ENCODE results near the gene C6orf141. TPM values are rescaled to one million over a fixed set of nuclear protein-coding genes. Genes with fewer than 3 reads are reported as not detected.
A peak's percentile ranks its signal among the peaks of the same experiment; 100 is the strongest.

C6orf141 gene
- total and polyA plus RNA-seq, 2 of the 13 experiments (the other 11 are each of a cell fraction or from before 2014, with no cell fraction given) = 0.07 TPM; not detected in 1

DNA sequence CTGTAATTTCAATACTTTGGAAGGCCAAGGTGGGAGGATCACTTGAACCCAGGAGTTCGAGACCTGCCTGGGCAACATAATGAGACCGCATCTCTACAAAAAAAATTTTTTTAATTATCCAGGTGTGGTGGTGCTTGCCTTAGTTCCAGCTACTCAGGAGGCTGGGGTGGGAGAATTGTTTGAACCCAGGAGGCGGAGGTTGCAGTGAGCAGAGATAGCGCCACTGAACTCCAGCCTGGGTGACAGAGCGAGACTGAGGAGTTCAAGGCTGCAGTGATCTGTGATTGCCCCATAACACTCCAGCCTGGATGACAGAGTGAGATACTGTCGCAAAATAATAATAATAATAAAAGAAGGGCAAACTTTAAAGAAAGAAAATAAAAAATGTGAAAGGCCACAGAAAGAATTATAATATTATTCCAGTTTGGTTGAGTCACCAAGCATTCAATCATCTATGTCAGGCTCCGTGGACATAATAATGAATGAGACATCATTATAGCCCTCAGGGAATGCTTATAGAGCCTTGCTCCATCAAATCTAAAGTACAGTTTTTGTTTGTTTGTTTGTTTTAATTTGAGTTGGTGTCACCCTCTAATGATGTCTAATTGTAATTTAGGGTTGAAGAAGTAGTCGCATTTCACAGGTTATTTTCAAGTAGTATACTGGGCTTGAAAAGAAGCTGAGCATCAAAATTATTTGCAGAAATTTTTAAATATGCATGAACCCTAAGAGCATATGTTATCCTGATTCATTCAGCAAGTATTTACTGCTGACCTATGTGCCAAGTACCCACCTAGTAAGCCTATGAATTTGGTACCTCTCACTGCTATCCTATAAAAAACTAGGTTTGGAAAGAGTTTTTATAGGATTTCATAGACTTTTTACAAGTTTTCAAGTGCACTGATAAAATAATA is 35.6 kb upstream of the C6orf141 start (continued):
- TF ChIP-seq, protein P1, sequence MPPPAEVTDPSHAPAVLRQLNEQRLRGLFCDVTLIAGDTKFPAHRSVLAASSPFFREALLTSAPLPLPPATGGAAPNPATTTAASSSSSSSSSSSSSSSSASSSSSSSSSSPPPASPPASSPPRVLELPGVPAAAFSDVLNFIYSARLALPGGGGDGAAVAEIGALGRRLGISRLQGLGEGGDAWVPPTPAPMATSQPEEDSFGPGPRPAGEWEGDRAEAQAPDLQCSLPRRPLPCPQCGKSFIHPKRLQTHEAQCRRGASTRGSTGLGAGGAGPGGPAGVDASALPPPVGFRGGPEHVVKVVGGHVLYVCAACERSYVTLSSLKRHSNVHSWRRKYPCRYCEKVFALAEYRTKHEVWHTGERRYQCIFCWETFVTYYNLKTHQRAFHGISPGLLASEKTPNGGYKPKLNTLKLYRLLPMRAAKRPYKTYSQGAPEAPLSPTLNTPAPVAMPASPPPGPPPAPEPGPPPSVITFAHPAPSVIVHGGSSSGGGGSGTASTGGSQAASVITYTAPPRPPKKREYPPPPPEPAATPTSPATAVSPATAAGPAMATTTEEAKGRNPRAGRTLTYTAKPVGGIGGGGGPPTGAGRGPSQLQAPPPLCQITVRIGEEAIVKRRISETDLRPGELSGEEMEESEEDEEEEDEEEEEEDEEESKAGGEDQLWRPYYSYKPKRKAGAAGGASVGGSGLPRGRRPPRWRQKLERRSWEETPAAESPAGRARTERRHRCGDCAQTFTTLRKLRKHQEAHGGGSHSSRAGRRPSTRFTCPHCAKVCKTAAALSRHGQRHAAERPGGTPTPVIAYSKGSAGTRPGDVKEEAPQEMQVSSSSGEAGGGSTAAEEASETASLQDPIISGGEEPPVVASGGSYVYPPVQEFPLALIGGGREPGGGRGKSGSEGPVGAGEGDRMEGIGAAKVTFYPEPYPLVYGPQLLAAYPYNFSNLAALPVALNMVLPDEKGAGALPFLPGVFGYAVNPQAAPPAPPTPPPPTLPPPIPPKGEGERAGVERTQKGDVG (CRISPR knock-in tag; IDR thresholded peaks at IDR 0.05; ENCODE audit: borderline replicate concordance) = peak; percentile 83; the same call in 1 of the 2 replicates

DNA sequence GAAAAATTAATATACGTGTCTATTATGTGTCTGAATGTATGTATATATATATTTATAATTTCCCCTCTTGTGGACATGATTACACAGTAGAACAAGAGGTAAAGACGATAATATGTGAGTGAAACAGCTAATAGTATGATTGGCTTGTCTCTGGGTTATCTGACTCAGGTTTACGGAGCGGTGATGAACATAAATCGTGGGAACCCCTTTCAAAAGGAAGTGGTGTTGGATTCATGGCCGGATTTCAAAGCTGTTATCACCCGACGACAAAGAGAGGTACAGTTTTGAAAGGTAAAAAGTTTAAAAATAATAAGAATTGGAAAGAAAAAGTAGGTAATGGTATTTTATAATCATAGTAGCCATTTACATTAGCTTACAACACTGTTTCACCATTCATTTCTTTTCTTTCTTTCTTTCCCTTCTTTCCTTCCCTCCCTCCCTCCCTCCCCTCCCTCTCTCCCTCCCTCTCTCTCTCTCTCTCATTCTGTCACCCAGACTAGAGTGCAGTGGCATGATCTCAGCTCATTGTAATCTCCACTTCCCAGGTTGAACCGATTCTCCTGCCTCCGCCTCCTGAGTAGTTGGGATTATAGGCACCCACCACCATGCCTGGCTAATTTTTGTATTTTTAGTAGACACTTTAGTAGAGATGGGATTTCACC is 34.9 kb upstream of the C6orf141 start:
- Histone ChIP-seq H3K4me1 (ENCODE audit: insufficient read depth, low read length) (peaks cover 44% of the 10 kb centered on the region), H3K79me2 (ENCODE audit: insufficient read depth, low read length) (no peaks in the 10 kb centered on the region), H3K9me3 (ENCODE audit: low read length) (no peaks in the 10 kb centered on the region), H3K27ac (ENCODE audit: extremely low read length, insufficient read depth, low read length) (no peak overlapping the region), H3K27me3 (ENCODE audit: control insufficient read depth in 1 of 2, insufficient read depth in 2 of 2, low read length in 2 of 2) (no peaks in the 10 kb centered on the region), H3K9ac (ENCODE audit: insufficient read depth, low read depth, low read length) (no peak overlapping the region), H3K4me3 (replicated peaks in 1 of 3; ENCODE audit: insufficient read depth in 1 of 3, low read depth in 2 of 3, low read length in 3 of 3) (no peak overlapping the region), H4K20me1 (ENCODE audit: insufficient read depth, low read length) (no peaks in the 10 kb centered on the region), H3K4me2 (ENCODE audit: low read depth, low read length) (no peak overlapping the region), H3K36me3 (replicated peaks in 1 of 2; ENCODE audit: control insufficient read depth in 1 of 2, insufficient read depth in 2 of 2, low read length in 2 of 2) (no peaks in the 10 kb centered on the region), H2AFZ (ENCODE audit: low read length) (no peak overlapping the region)
- ChIA-PET POLR2A (no interaction called here), CTCF (ENCODE audit: low intra/inter-chr PET ratio, low total read pairs) (no interaction called here)
- no peak for DNase-seq (ENCODE audit: low spot score)
- FAIRE-seq = no peak
- no TSS peak for BruUV-seq (replicated peaks)
- WGBS (ENCODE audit: low lambda C conversion rate) = 94% methylated on average over 10 of the region's 10 CpGs
- peak; percentile 93 for TF ChIP-seq HNRNPK (IDR thresholded peaks at IDR 0.05; ENCODE audit: low read depth, low read length, poor library complexity, severe bottlenecking)
- TF ChIP-seq, protein P2, sequence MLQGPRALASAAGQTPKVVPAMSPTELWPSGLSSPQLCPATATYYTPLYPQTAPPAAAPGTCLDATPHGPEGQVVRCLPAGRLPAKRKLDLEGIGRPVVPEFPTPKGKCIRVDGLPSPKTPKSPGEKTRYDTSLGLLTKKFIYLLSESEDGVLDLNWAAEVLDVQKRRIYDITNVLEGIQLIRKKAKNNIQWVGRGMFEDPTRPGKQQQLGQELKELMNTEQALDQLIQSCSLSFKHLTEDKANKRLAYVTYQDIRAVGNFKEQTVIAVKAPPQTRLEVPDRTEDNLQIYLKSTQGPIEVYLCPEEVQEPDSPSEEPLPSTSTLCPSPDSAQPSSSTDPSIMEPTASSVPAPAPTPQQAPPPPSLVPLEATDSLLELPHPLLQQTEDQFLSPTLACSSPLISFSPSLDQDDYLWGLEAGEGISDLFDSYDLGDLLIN (CRISPR knock-in tag; IDR thresholded peaks at IDR 0.05; ENCODE audit: borderline replicate concordance) = no peak
- no peak for TF ChIP-seq TAF15 (IDR thresholded peaks at IDR 0.05; ENCODE audit: low read depth, low read length, poor library complexity, severe bottlenecking)
- no peak for TF ChIP-seq REL (CRISPR knock-in tag; conservative IDR thresholded peaks at IDR 0.05)
- no peak for ATAC-seq
- intact Hi-C loops (cut with micrococcal nuclease; ENCODE audit: unreplicated experiment) (no loop called here), in situ Hi-C loops (cut with HindIII; ENCODE audit: extremely low pct_ligation_motif_present, low pct_unique_long_range_greater_than_20kb) (no loop called here)

Data from HepG2 (cell line).